ENCODE data around the gene WDTC1.
"Not testable (repeated sequence)": the region's sequence is repeated elsewhere in the genome, so short reads cannot be mapped to it uniquely, and the experiment has no call there.

Gene WDTC1

DNA sequence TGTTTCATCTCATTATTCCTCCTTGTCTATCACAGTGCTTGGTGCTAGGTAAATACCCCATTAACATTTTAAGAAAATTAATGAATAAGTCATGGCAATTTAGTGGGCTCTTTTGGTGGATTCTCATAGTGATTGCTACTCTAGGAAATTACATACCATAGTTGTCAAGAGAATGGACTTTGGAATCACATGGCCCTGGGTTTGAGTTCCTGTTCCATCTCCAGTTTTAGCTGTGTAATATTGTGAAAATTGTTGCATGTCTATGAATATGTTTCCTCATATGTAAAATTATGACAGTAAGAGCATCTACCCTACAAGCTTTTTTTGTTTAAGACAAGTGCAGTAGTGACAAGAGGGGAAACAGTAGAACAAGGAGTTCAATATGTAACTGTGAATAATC is 20.7 kb downstream of the WDTC1 start:
- no peak for DNase-seq

- no peak for DNase-seq
Measured at GRCh38 chr1:27257155-27257554, 22.7 kb downstream of the WDTC1 start.

GRCh38 chr1:27258598-27258997 is 24.2 kb downstream of the WDTC1 start:
- no peak for DNase-seq

DNA sequence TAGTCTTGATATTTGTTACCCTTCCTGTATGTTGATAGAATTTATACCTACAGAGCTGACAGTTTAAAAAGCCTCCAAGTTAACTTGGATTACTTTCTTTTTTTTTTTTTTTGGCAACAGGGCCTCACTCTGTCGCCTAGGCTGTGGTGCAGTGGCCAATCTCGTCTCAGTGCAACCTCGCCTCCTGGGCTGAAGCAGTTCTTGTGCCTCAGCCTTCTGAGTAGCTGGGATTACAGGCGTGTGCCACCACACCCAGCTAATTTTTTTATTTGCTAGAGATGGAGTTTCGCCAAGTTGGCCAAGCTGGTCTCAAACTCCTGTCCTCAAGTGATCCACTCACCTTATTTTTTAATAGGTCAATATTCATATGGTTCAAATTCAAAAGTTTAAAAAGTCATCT is 32.7 kb downstream of the WDTC1 start:
- no peak for DNase-seq

DNA sequence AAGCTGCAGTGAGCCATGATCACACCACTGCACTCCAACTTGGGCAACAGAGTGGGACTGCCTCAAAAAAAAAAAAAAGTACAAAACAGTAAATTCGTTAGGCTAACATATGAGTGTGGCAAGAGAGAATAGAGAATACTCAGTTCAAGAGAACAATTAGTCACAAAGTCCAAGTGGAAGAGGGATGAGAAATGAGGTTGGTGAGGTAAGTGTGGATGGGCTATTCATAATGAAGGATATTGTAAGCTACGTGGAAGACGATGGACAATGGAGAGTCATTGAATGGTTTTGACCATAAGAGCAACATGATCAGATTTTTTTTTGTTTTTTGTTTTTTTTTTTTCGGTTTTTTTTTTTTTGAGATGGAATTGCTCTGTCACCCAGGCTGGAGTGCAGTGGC is 34.8 kb downstream of the WDTC1 start:
- DNase-seq = no peak

DNA sequence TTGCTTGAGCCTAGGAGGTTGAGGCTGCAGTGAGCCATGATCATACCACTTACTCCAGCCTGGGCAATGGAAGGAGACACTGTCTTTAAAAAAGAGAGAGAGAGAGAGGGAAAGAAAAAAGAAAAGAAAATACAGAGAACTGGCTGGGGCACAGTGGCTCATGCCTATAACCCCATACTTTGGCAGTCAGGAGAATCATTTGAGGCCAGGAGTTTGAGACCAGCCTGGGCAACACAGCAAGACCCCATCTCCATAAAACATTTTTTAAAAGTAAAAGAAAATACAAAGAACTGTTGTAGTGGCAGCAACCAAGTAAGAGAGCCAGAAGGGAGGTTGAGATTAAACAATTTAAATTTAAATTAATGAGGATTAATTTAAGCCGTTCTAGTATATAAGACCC is 39.8 kb downstream of the WDTC1 start:
- DNase-seq = no peak

- DNase-seq = no peak
Measured at GRCh38 chr1:27275696-27276095, 41.3 kb downstream of the WDTC1 start.

GRCh38 chr1:27284425-27285273 is 50.2 kb downstream of the WDTC1 start:
- peak; percentile 77 for DNase-seq

DNA sequence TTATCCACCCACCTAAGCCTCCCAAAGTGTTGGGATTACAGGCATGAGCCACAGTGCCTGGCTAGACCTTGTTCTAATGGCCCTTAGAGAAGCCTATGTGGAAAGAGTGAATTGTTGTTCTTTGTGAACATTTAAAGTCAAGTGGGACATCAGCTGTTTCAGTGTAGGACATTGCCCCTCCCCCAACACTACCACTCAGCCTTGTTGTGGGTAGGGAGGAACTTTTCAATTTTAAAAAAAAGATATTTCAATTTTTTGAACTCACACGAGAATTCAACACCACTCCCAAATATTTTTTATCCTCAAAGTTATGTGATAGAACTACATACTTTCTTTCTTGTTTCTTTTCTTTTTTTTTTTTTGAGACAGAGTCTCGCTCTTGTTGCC is 50.8 kb downstream of the WDTC1 start:
- DNase-seq = no peak

DNA sequence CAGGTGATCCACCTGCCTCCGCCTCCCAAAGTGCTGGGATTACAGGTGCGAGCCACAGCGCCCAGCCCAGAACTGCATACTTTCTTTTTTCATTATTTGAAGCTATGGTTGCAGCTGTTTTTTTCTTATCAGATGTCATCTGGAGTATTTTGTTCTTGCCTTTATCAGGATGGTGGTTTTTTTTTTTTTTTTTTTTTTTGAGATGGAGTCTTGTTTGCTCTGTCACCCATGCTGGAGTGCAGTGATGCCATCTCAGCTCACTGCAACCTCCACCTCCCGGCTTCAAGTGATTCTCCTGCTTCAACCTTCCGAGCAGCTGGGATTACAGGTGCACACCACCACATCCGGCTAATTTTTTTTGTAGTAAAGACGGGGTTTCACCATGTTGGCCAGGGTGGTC is 51.4 kb downstream of the WDTC1 start:
- DNase-seq = not testable (repeated sequence)

DNA sequence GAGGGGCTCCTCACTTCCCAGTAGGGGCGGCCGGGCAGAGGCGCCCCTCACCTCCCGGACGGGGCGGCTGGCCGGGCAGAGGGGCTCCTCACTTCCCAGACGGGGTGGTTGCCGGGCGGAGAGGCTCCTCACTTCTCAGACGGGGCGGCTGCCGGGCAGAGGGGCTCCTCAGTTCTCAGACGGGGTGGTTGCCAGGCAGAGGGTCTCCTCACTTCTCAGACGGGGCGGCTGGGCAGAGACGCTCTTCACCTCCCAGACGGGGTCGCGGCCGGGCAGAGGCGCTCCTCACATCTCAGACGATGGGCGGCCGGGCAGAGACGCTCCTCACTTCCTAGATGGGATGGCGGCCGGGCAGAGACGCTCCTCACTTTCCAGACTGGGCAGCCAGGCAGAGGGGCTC is 54.7 kb downstream of the WDTC1 start:
- DNase-seq = not testable (repeated sequence)

DNA sequence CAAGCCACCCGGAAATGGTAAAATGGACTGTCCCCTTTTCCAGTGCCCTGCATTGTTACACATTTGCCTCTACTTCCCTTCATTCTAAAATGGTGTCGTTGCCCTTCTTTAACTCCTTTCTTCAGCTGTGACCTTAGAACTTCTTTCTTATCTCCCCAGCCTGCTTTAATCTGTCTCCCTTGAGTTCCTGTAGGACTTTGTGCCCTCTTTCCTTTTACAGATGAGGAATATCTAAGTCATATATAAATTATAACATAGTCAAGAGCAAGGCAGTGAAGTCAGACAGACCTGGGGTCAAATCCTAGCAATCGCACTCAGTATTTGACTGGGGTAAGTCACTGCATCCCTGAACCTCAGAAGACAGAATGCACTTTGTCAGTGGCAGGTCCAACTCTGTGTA is 56.1 kb downstream of the WDTC1 start:
- DNase-seq = no peak

- DNase-seq = no peak
Measured at GRCh38 chr1:27292106-27292505, 57.7 kb downstream of the WDTC1 start.

GRCh38 chr1:27293915-27294314 is 59.5 kb downstream of the WDTC1 start:
- no peak for DNase-seq

DNA sequence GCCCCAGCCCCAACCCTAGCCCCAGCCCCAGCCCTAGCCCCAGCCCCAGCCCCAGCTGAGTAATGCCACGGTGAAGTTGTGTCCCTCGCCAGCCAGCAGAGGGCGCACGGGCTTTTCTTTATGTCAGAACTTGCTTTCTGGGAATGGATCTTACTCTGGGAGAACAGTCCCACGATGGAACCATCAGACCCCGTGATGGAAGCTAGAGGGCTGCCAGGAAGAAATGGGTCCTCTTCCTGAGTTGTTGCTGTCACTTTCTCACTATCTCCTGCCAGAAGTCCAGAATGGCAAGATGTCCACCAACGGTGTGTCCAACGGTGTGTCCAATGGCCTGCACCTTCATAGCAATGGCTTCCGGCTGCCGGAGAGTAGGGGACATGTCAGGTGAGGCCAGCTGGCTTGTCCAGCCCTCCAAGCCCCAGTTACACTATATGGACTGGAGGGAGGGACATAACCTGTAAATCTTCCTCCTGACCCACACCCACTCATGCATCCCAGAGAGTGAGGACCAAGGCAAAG is 62.4 kb downstream of the WDTC1 start:
- peak; percentile 30 for DNase-seq

DNA sequence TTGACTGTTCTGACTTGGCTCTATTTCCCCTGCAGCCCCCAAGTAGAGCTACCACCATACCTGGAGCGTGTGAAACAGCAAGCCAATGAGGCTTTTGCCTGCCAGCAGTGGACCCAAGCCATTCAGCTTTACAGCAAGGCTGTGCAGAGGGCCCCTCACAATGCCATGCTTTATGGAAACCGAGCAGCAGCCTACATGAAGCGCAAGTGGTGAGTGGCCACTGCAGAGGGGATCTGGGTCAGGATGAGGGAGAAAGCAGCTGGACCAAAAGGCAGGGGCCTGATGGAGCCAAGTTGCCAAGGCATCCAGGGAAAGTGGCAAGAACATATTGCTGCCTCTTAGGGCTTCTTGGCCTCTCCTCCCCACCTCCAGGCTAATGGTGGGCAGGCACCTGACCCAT is 63.5 kb downstream of the WDTC1 start:
- no peak for DNase-seq

- no peak for DNase-seq
Measured at GRCh38 chr1:27298632-27299384, 64.4 kb downstream of the WDTC1 start.

GRCh38 chr1:27299385-27300271 is 65.2 kb downstream of the WDTC1 start:
- no peak for DNase-seq

GRCh38 chr1:27300341-27301051 is 66.1 kb downstream of the WDTC1 start:
- DNase-seq = peak; percentile 84

DNA sequence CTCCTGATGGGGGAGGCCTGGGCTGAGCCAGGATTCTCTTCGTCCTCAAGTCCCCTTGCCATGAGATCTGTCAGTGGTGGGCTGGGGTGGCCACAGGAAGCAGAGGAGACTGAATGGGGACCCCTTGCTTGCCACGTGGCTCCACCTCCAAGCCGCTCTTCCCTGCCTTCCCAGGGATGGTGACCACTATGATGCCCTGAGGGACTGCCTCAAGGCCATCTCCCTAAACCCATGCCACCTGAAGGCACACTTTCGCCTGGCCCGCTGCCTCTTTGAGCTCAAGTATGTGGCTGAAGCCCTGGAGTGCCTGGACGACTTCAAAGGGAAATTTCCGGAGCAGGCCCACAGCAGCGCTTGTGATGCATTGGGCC is 66.6 kb downstream of the WDTC1 start:
- no peak for DNase-seq

DNA sequence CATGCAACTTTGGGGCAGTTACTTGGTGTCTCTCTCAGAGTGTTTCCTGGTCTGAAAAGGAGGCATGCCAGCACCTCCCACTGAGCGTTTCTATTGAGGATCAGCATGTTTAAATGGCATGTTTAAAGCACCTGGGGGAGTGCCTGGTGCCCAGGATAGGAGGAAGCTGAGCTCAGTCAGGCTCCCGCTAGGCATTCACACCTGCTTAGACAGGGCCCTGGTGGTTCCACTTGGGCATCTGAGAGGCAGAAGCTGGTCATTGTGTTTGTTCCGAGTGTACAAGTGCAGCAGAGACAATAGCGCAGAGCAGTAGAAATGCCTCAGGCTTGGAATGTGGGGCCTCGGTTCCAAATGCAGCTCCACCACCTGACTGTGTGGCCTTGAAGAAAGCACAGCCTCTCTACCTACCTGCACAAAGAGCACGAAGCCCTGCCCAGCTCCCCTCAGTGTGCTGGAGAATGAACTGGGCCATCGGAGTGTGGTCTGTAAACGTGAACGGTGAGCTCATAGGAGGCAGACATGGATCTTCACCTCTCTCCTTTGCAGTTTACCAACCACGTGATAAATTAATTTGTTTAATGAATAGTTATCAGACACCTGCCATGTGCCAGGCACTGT is 67.3 kb downstream of the WDTC1 start:
- no peak for DNase-seq

GRCh38 chr1:27302612-27303011 is 68.2 kb downstream of the WDTC1 start:
- DNase-seq = no peak

Measured in NCI-H1105 treated with DMSO at 0.1 percent for 48 hours (cell line).